GM23338 (cell line): ENCODE measurements around the gene ALPP. TPM values are rescaled to one million over a fixed set of nuclear protein-coding genes. Genes with fewer than 3 reads are reported as not detected.

Experiments used
- ATAC-seq: fragments of 200-7000 bp; cut with Tn5 transposase; 3 replicates; pipeline ENCODE4 v1.9.1; 2020
- DNase-seq: peaks from one replicate; pipeline ENCODE4 v3.0.0-alpha.2; 2015; ENCODE audit warnings: low spot score
- H2AFZ ChIP-seq: fragments of 200-600 bp; sonication (generic); 2 replicates; pipeline ENCODE4 v1.8.0; 2016; ENCODE audit warnings: antibody characterized with exemption, mild to moderate bottlenecking, moderate library complexity
- H3F3A ChIP-seq: fragments of 200-600 bp; sonication (generic); replicated peaks from 2 replicates; pipeline ENCODE4 v1.8.0; 2017; ENCODE audit warnings: antibody characterized with exemption, mixed run types, low read depth
- H3K27ac ChIP-seq: fragments of 200-600 bp; sonication (generic); 2 replicates; pipeline ENCODE4 v1.6.1; 2016; ENCODE audit warnings: low read depth
- H3K27me3 ChIP-seq: fragments of 200-600 bp; sonication (generic); 2 replicates; pipeline ENCODE4 v1.8.0; 2016; ENCODE audit warnings: mild to moderate bottlenecking, mixed run types, moderate library complexity; ENCODE audit not compliant: insufficient read depth
- H3K36me3 ChIP-seq: fragments of 200-600 bp; sonication (generic); 2 replicates; pipeline ENCODE4 v1.8.0; 2016; ENCODE audit warnings: mild to moderate bottlenecking; ENCODE audit not compliant: insufficient read depth
- H3K4me1 ChIP-seq: fragments of 200-600 bp; sonication (generic); 2 replicates; pipeline ENCODE4 v1.8.0; 2016; ENCODE audit warnings: mild to moderate bottlenecking, moderate library complexity; ENCODE audit not compliant: insufficient read depth
- H3K4me2 ChIP-seq: fragments of 200-600 bp; sonication (generic); 2 replicates; pipeline ENCODE4 v1.7.1; 2017; ENCODE audit warnings: mixed run types
- H3K4me3 ChIP-seq: fragments of 200-600 bp; sonication (generic); 2 replicates; pipeline ENCODE4 v1.6.1; 2016; ENCODE audit warnings: mixed run types
- H3K79me2 ChIP-seq: fragments of 200-600 bp; sonication (generic); replicated peaks from 2 replicates; pipeline ENCODE4 v1.8.0; 2017; ENCODE audit warnings: mild to moderate bottlenecking; ENCODE audit not compliant: insufficient read depth
- H3K9me2 ChIP-seq: fragments of 200-600 bp; sonication (generic); 2 replicates; pipeline ENCODE4 v1.8.0; 2017; ENCODE audit not compliant: insufficient read depth
- H4K20me1 ChIP-seq: fragments of 200-600 bp; sonication (generic); replicated peaks from 2 replicates; pipeline ENCODE4 v1.8.0; 2017; ENCODE audit warnings: mild to moderate bottlenecking; ENCODE audit not compliant: insufficient read depth
- H3K27ac Mint-ChIP-seq: 2 replicates; pipeline ENCODE4 v1.8.0; 2020; ENCODE audit warnings: inconsistent platforms, mild to moderate bottlenecking, moderate library complexity, mixed read lengths
- H3K27me3 Mint-ChIP-seq: 3 replicates; pipeline ENCODE4 v1.8.0; 2022; ENCODE audit warnings: low read depth, mild to moderate bottlenecking, moderate library complexity, mixed read lengths, inconsistent platforms; ENCODE audit not compliant: insufficient read depth, poor library complexity
- H3K36me3 Mint-ChIP-seq: 3 replicates; pipeline ENCODE4 v1.8.0; 2021; ENCODE audit warnings: low read depth, mild to moderate bottlenecking, inconsistent platforms, moderate library complexity, mixed read lengths
- H3K4me1 Mint-ChIP-seq: 3 replicates; pipeline ENCODE4 v1.8.0; 2020; ENCODE audit warnings: mild to moderate bottlenecking, inconsistent platforms, mixed read lengths
- H3K4me3 Mint-ChIP-seq: 3 replicates; pipeline ENCODE4 v1.8.0; 2021; ENCODE audit warnings: moderate library complexity, mild to moderate bottlenecking, inconsistent platforms, mixed read lengths
- H3K9me3 Mint-ChIP-seq: 3 replicates; pipeline ENCODE4 v1.8.0; 2020; ENCODE audit warnings: moderate library complexity, mild to moderate bottlenecking, inconsistent platforms, mixed read lengths
- CREB1 ChIP-seq: fragments of 250-450 bp; sonication (Bioruptor Pico); IDR thresholded peaks from 2 replicates; pipeline ENCODE4 v1.5.0; 2020; ENCODE audit warnings: low read depth, mild to moderate bottlenecking, moderate library complexity
- EZH2 ChIP-seq: fragments of 200-600 bp; sonication (generic); IDR thresholded peaks from one replicate; pipeline ENCODE4 v1.8.0; 2017; ENCODE audit warnings: antibody characterized with exemption, mild to moderate bottlenecking, low read depth; ENCODE audit not compliant: unreplicated experiment
- EZH2phosphoT487 ChIP-seq: fragments of 200-600 bp; sonication (generic); IDR thresholded peaks from one replicate; pipeline ENCODE4 v1.8.1; 2018; ENCODE audit warnings: antibody characterized with exemption; ENCODE audit not compliant: unreplicated experiment
- JUNB ChIP-seq: IDR thresholded peaks from one replicate; pipeline ENCODE4 v1.6.1; 2016; ENCODE audit warnings: antibody characterized with exemption; ENCODE audit not compliant: unreplicated experiment
- STAT1 ChIP-seq: IDR thresholded peaks from one replicate; pipeline ENCODE4 v1.6.1; 2016; ENCODE audit warnings: antibody characterized with exemption; ENCODE audit not compliant: unreplicated experiment
- polyA plus RNA-seq: library from polyadenylated mRNA; unstranded; fragments of >200 nt; fragmentation: Nextera tagmentation; extraction: Ambion mirVana; gene quantifications from 2 replicates; pipeline ENCODE4 v1.2.1, GENCODE V29; 2016
- total RNA-seq: library from RNA; depleted of rRNA; stranded (reverse); fragments of >200 nt; shearing (Covaris generic); gene quantifications from 2 replicates; pipeline ENCODE4 v1.2.3, GENCODE V29; 2014
- TF ChIP-seq, protein P1 (sequence below): IDR thresholded peaks from one replicate; pipeline ENCODE4 v1.6.1; 2018; ENCODE audit warnings: antibody characterized with exemption; ENCODE audit not compliant: unreplicated experiment
- TF ChIP-seq, protein P2 (sequence below): fragments of 250-450 bp; sonication (Bioruptor Pico); IDR thresholded peaks from 2 replicates; pipeline ENCODE4 v1.5.0; 2020; ENCODE audit warnings: mild to moderate bottlenecking, moderate library complexity
- TF ChIP-seq, protein P3 (sequence below): IDR thresholded peaks from 2 replicates; pipeline ENCODE4 v1.6.1; 2016; ENCODE audit warnings: antibody characterized with exemption

ALPP gene
- total and polyA plus RNA-seq, 2 experiments from 2014 or later = 0.28 TPM; not detected in 1

DNA sequence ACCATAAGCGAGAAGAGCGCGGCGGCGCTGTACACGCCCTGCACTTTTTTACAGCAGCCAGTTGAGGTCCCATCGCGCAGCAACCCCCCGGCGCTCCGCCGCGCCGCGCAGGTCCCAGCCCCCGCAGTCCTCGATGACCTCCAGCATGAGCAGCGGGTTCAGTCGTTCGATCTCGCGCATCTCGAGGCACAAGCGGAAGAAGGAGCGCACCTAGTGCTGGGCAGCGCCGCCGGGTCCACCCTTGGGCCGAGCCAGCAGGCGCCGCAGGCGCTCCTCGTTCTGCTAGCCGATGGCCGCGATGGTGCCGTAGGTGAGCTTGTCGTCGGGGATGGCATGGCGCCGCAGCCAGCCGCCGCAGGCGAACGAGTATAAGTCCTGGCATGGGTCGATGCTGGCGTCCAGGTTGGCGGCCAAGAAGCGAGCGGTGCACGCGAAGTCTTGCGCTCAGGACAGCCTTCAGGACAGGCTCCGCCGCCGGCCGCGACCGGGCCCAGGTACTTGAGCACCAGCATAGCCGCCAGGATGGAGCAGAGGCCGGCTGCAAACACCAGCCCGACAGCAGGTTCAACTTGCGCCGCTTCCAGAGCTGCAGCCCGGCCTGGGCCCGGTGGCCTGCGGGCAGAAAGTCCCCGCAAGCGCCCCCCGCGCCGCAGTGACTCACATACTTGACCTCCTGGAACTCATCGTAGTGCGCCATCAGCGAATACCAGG, 8.3 kb downstream of the ALPP start:
- Histone ChIP-seq H3K79me2 (no peaks in the 10 kb centered on the region), H3K27ac (no peak overlapping the region), H3K4me1 (peaks cover 19% of the 10 kb centered on the region), H2AFZ (peak overlapping the region; percentile 81), H3F3A (peaks cover 3% of the 10 kb centered on the region; the same call in 1 of the 2 replicates), H3K9me2 (no peaks in the 10 kb centered on the region), H3K4me2 (peak overlapping the region; percentile 93), H3K4me3 (peak overlapping the region; percentile 76), H4K20me1 (no peaks in the 10 kb centered on the region), H3K36me3 (no peaks in the 10 kb centered on the region), H3K27me3 (peaks cover 84% of the 10 kb centered on the region)
- Mint-ChIP-seq H3K27ac (no peak overlapping the region), H3K36me3 (no peaks in the 10 kb centered on the region; the same call in 1 of the 3 replicates), H3K4me3 (peak overlapping the region; percentile 73), H3K9me3 (no peaks in the 10 kb centered on the region), H3K27me3 (peaks cover 67% of the 10 kb centered on the region), H3K4me1 (peaks cover 19% of the 10 kb centered on the region)
- ATAC-seq = peak; percentile 35
- TF ChIP-seq, protein P1, sequence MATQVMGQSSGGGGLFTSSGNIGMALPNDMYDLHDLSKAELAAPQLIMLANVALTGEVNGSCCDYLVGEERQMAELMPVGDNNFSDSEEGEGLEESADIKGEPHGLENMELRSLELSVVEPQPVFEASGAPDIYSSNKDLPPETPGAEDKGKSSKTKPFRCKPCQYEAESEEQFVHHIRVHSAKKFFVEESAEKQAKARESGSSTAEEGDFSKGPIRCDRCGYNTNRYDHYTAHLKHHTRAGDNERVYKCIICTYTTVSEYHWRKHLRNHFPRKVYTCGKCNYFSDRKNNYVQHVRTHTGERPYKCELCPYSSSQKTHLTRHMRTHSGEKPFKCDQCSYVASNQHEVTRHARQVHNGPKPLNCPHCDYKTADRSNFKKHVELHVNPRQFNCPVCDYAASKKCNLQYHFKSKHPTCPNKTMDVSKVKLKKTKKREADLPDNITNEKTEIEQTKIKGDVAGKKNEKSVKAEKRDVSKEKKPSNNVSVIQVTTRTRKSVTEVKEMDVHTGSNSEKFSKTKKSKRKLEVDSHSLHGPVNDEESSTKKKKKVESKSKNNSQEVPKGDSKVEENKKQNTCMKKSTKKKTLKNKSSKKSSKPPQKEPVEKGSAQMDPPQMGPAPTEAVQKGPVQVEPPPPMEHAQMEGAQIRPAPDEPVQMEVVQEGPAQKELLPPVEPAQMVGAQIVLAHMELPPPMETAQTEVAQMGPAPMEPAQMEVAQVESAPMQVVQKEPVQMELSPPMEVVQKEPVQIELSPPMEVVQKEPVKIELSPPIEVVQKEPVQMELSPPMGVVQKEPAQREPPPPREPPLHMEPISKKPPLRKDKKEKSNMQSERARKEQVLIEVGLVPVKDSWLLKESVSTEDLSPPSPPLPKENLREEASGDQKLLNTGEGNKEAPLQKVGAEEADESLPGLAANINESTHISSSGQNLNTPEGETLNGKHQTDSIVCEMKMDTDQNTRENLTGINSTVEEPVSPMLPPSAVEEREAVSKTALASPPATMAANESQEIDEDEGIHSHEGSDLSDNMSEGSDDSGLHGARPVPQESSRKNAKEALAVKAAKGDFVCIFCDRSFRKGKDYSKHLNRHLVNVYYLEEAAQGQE = no peak
- TF ChIP-seq JUNB (no peak), EZH2 (peak; percentile 59), CREB1 (CRISPR knock-in tag) (0 out of 2 replicates have a peak, but pooled peaks have one; percentile 6), EZH2phosphoT487 (peak; percentile 14), STAT1 (no peak)
- TF ChIP-seq, protein P2, sequence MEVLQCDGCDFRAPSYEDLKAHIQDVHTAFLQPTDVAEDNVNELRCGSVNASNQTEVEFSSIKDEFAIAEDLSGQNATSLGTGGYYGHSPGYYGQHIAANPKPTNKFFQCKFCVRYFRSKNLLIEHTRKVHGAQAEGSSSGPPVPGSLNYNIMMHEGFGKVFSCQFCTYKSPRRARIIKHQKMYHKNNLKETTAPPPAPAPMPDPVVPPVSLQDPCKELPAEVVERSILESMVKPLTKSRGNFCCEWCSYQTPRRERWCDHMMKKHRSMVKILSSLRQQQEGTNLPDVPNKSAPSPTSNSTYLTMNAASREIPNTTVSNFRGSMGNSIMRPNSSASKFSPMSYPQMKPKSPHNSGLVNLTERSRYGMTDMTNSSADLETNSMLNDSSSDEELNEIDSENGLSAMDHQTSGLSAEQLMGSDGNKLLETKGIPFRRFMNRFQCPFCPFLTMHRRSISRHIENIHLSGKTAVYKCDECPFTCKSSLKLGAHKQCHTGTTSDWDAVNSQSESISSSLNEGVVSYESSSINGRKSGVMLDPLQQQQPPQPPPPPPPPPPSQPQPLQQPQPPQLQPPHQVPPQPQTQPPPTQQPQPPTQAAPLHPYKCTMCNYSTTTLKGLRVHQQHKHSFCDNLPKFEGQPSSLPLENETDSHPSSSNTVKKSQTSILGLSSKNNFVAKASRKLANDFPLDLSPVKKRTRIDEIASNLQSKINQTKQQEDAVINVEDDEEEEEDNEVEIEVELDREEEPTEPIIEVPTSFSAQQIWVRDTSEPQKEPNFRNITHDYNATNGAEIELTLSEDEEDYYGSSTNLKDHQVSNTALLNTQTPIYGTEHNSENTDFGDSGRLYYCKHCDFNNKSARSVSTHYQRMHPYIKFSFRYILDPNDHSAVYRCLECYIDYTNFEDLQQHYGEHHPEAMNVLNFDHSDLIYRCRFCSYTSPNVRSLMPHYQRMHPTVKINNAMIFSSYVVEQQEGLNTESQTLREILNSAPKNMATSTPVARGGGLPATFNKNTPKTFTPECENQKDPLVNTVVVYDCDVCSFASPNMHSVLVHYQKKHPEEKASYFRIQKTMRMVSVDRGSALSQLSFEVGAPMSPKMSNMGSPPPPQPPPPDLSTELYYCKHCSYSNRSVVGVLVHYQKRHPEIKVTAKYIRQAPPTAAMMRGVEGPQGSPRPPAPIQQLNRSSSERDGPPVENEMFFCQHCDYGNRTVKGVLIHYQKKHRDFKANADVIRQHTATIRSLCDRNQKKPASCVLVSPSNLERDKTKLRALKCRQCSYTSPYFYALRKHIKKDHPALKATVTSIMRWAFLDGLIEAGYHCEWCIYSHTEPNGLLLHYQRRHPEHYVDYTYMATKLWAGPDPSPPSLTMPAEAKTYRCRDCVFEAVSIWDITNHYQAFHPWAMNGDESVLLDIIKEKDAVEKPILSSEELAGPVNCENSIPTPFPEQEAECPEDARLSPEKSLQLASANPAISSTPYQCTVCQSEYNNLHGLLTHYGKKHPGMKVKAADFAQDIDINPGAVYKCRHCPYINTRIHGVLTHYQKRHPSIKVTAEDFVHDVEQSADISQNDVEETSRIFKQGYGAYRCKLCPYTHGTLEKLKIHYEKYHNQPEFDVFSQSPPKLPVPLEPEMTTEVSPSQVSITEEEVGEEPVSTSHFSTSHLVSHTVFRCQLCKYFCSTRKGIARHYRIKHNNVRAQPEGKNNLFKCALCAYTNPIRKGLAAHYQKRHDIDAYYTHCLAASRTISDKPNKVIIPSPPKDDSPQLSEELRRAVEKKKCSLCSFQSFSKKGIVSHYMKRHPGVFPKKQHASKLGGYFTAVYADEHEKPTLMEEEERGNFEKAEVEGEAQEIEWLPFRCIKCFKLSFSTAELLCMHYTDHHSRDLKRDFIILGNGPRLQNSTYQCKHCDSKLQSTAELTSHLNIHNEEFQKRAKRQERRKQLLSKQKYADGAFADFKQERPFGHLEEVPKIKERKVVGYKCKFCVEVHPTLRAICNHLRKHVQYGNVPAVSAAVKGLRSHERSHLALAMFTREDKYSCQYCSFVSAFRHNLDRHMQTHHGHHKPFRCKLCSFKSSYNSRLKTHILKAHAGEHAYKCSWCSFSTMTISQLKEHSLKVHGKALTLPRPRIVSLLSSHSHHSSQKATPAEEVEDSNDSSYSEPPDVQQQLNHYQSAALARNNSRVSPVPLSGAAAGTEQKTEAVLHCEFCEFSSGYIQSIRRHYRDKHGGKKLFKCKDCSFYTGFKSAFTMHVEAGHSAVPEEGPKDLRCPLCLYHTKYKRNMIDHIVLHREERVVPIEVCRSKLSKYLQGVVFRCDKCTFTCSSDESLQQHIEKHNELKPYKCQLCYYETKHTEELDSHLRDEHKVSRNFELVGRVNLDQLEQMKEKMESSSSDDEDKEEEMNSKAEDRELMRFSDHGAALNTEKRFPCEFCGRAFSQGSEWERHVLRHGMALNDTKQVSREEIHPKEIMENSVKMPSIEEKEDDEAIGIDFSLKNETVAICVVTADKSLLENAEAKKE (CRISPR knock-in tag) = no peak
- TF ChIP-seq, protein P3, sequence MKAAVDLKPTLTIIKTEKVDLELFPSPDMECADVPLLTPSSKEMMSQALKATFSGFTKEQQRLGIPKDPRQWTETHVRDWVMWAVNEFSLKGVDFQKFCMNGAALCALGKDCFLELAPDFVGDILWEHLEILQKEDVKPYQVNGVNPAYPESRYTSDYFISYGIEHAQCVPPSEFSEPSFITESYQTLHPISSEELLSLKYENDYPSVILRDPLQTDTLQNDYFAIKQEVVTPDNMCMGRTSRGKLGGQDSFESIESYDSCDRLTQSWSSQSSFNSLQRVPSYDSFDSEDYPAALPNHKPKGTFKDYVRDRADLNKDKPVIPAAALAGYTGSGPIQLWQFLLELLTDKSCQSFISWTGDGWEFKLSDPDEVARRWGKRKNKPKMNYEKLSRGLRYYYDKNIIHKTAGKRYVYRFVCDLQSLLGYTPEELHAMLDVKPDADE = no peak
- DNase-seq = peak; percentile 64
